Hindlimb muscle (tissue), 1 donor: Measurements from ENCODE around the gene SARS1. TPM values are rescaled to one million over a fixed set of nuclear protein-coding genes. Genes with fewer than 3 reads are reported as not detected.

Experiments used
- DNase-seq: peaks from one replicate; pipeline ENCODE4 v3.0.0-alpha.2; 2013
- polyA plus RNA-seq: library from polyadenylated mRNA; unstranded; fragments of 120-200 nt; gene quantifications from one replicate; pipeline ENCODE4 v1.2.1, GENCODE V29; 2013; ENCODE audit not compliant: insufficient read length

SARS1 gene
- polyA plus RNA-seq, 1 donor, result 83.1 TPM

- DNase-seq, result no peak
Observed at GRCh38 chr1:109250454-109251276, 36.9 kb downstream of the SARS1 start.

GRCh38 chr1:109251277-109252166, 37.8 kb downstream of the SARS1 start:
- DNase-seq, result no peak

GRCh38 chr1:109252167-109252892, 38.6 kb downstream of the SARS1 start:
- no peak for DNase-seq

GRCh38 chr1:109252893-109253802, 39.4 kb downstream of the SARS1 start:
- no peak for DNase-seq

GRCh38 chr1:109253803-109254620, 40.3 kb downstream of the SARS1 start:
- peak; percentile 48 for DNase-seq

GRCh38 chr1:109254621-109255096, 40.9 kb downstream of the SARS1 start:
- DNase-seq, result no peak

GRCh38 chr1:109255097-109255651, 41.5 kb downstream of the SARS1 start:
- no peak for DNase-seq

GRCh38 chr1:109255678-109256077, 42.0 kb downstream of the SARS1 start:
- DNase-seq, result no peak

GRCh38 chr1:109256085-109256484, 42.4 kb downstream of the SARS1 start:
- no peak for DNase-seq

GRCh38 chr1:109256971-109257681, 43.4 kb downstream of the SARS1 start:
- DNase-seq, result no peak

- no peak for DNase-seq
Observed at GRCh38 chr1:109257682-109258421, 44.1 kb downstream of the SARS1 start.

- DNase-seq, result no peak
Observed at GRCh38 chr1:109258481-109259466, 45.1 kb downstream of the SARS1 start.

- DNase-seq, result no peak
Observed at GRCh38 chr1:109259674-109260557, 46.2 kb downstream of the SARS1 start.

- no peak for DNase-seq
Observed at GRCh38 chr1:109261006-109261405, 47.3 kb downstream of the SARS1 start.

GRCh38 chr1:109261578-109261977, 47.9 kb downstream of the SARS1 start:
- DNase-seq, result no peak

GRCh38 chr1:109262231-109263055, 48.7 kb downstream of the SARS1 start:
- DNase-seq, result no peak
